A673 (cell line): ENCODE results near the gene PRPF4.

ENCODE experiments used
- EZH2 ChIP-seq: fragments of 200-600 bp; sonication (generic); IDR thresholded peaks from 2 replicates; pipeline ENCODE4 v1.6.1; 2017; ENCODE audit warnings: borderline replicate concordance, low read depth, mild to moderate bottlenecking, mixed read lengths, antibody characterized with exemption, low read length; ENCODE audit not compliant: poor library complexity, severe bottlenecking
- TF ChIP-seq, protein P1 (sequence below): fragments of 300-800, 200-600 bp; sonication (generic); conservative IDR thresholded peaks from 2 replicates; pipeline ENCODE4 v1.5.1; 2017; ENCODE audit warnings: low read depth, mild to moderate bottlenecking, antibody characterized with exemption, low read length, moderate library complexity, mixed read lengths

DNA sequence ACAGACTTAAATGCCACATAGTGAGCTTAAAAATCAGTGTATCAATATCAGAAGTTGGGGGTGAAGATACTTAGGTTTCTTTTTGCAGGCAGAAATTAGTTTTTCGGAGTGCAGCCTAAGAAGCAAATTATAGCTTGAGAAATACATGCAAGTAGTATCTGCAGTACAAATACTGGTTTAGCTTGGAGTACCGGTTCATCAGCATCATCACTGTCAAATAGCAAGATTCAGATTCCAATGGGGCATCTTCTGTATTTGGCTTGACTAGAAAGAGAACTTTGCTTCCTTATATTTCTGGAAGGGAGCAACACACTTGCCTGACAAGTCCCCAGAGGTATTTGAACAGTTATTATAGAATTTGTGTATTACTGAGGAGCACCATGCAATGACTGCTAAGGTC, 34.3 kb upstream of the PRPF4 start:
- TF ChIP-seq EZH2: no peak
- TF ChIP-seq, protein P1, sequence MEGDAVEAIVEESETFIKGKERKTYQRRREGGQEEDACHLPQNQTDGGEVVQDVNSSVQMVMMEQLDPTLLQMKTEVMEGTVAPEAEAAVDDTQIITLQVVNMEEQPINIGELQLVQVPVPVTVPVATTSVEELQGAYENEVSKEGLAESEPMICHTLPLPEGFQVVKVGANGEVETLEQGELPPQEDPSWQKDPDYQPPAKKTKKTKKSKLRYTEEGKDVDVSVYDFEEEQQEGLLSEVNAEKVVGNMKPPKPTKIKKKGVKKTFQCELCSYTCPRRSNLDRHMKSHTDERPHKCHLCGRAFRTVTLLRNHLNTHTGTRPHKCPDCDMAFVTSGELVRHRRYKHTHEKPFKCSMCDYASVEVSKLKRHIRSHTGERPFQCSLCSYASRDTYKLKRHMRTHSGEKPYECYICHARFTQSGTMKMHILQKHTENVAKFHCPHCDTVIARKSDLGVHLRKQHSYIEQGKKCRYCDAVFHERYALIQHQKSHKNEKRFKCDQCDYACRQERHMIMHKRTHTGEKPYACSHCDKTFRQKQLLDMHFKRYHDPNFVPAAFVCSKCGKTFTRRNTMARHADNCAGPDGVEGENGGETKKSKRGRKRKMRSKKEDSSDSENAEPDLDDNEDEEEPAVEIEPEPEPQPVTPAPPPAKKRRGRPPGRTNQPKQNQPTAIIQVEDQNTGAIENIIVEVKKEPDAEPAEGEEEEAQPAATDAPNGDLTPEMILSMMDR: no peak
